Measurements from ENCODE around the gene CD2BP2. TPM values are rescaled to one million over a fixed set of nuclear protein-coding genes. Genes with fewer than 3 reads are reported as not detected.
"Not testable (repeated sequence)": the region's sequence is repeated elsewhere in the genome, so short reads cannot be mapped to it uniquely, and the experiment has no call there.

CD2BP2 gene
- total and polyA plus RNA-seq, 2 donors (not counting 1 experiment from before 2014, with no cell fraction given): 35.2 to 45.5 TPM

GRCh38 chr16:30348113-30348512 lies 7.0 kb downstream of the CD2BP2 start:
- Histone ChIP-seq H3K9me3 (ENCODE audit: control insufficient read depth, insufficient read depth, low read depth, low read length) (no peaks in the 10 kb centered on the region), H3K79me2 (ENCODE audit: control insufficient read depth, insufficient read depth, low read length) (peaks cover 3% of the 10 kb centered on the region), H3K9ac (ENCODE audit: insufficient read depth, low read length) (no peak overlapping the region), H3K4me1 (ENCODE audit: control insufficient read depth, extremely low read depth, insufficient read depth, low read length) (peaks cover 13% of the 10 kb centered on the region), H3K4me3 (replicated peaks in 1 of 4; ENCODE audit: control extremely low read depth in 1 of 4, insufficient read depth in 1 of 4, low read depth in 3 of 4, low read length in 4 of 4) (no peak overlapping the region), H4K20me1 (ENCODE audit: control insufficient read depth, extremely low read depth, insufficient read depth, low read length) (no peaks in the 10 kb centered on the region), H3K27ac (ENCODE audit: insufficient read depth, low read length) (no peak overlapping the region), H3K4me2 (ENCODE audit: extremely low read depth, insufficient read depth, low read length) (no peak overlapping the region), H3K27me3 (ENCODE audit: control insufficient read depth, insufficient read depth, low read length) (no peaks in the 10 kb centered on the region), H3K36me3 (ENCODE audit: control insufficient read depth, insufficient read depth, low read length) (peaks cover 18% of the 10 kb centered on the region), H2AFZ (ENCODE audit: low read length) (no peak overlapping the region)
- no peak for DNase-seq (ENCODE audit: low read depth in 2 of 2)
- TF ChIP-seq CTCF (conservative IDR thresholded peaks at IDR 0.05 in 1 of 2, IDR thresholded peaks at IDR 0.05 in 1 of 2; ENCODE audit: low read depth in 1 of 2, low read length in 2 of 2) (no peak), EZH2 (IDR thresholded peaks at IDR 0.05; ENCODE audit: low read length, missing control alignments) (no peak)

DNA sequence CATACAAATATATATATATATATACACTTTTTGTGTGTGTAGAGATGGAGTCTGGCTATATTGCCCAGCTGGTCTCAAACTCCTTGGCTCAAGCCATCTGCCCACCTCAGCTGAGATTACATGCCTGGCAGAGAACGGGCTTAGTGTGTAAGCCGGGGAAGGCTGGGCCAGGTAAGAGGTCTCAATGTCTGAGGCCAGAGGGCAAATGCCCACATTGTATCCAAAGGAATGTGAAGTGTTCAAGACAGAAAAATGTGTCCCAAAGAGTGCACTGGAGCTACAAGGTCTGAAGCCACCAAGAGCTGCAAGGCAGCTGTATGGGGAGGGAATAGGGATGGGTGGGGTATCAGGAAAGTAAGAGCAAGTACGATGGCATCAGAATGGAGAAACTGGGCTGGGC lies 8.8 kb downstream of the CD2BP2 start:
- H3K4me3 ChIP-seq (replicated peaks in 1 of 4; ENCODE audit: control extremely low read depth in 1 of 4, insufficient read depth in 1 of 4, low read depth in 3 of 4, low read length in 4 of 4): no peak overlapping the region
- no peaks in the 10 kb centered on the region for H3K79me2 ChIP-seq (ENCODE audit: control insufficient read depth, insufficient read depth, low read length)
- H3K9ac ChIP-seq (ENCODE audit: insufficient read depth, low read length): no peak overlapping the region
- H3K36me3 ChIP-seq (ENCODE audit: control insufficient read depth, insufficient read depth, low read length): peaks cover 7% of the 10 kb centered on the region
- TF ChIP-seq CTCF (conservative IDR thresholded peaks at IDR 0.05 in 1 of 2, IDR thresholded peaks at IDR 0.05 in 1 of 2; ENCODE audit: low read depth in 1 of 2, low read length in 2 of 2): no peak
- no peak for TF ChIP-seq EZH2 (IDR thresholded peaks at IDR 0.05; ENCODE audit: low read length, missing control alignments)
- no peak overlapping the region for H2AFZ ChIP-seq (ENCODE audit: low read length)
- no peaks in the 10 kb centered on the region for H3K4me1 ChIP-seq (ENCODE audit: control insufficient read depth, extremely low read depth, insufficient read depth, low read length)
- no peak for DNase-seq (ENCODE audit: low read depth in 2 of 2)
- H4K20me1 ChIP-seq (ENCODE audit: control insufficient read depth, extremely low read depth, insufficient read depth, low read length): no peaks in the 10 kb centered on the region
- H3K9me3 ChIP-seq (ENCODE audit: control insufficient read depth, insufficient read depth, low read depth, low read length): no peaks in the 10 kb centered on the region
- no peak overlapping the region for H3K4me2 ChIP-seq (ENCODE audit: extremely low read depth, insufficient read depth, low read length)
- H3K27me3 ChIP-seq (ENCODE audit: control insufficient read depth, insufficient read depth, low read length): no peaks in the 10 kb centered on the region
- H3K27ac ChIP-seq (ENCODE audit: insufficient read depth, low read length): no peak overlapping the region

DNA sequence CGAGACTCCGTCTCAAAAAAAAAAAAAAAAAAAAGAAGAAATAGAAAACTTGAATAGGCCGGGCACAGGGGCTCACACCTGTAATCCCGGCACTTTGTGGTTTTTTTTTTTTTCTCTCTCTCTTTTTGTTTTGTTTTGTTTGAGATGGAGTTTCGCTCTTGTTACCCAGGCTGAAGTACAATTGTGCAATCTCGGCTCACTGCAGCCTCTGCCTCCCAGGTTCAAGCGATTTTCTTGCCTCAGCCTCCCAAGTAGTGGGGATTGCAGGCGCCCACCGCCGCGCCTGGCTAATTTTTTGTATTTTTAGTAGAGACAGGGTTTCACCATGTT lies 11.7 kb downstream of the CD2BP2 start:
- not testable (repeated sequence) for H3K27ac ChIP-seq (ENCODE audit: insufficient read depth, low read length); H3K9ac ChIP-seq (ENCODE audit: insufficient read depth, low read length); H3K36me3 ChIP-seq (ENCODE audit: control insufficient read depth, insufficient read depth, low read length); DNase-seq (ENCODE audit: low read depth in 2 of 2); H4K20me1 ChIP-seq (ENCODE audit: control insufficient read depth, extremely low read depth, insufficient read depth, low read length); H3K79me2 ChIP-seq (ENCODE audit: control insufficient read depth, insufficient read depth, low read length); H3K27me3 ChIP-seq (ENCODE audit: control insufficient read depth, insufficient read depth, low read length); H3K9me3 ChIP-seq (ENCODE audit: control insufficient read depth, insufficient read depth, low read depth, low read length); H2AFZ ChIP-seq (ENCODE audit: low read length); H3K4me1 ChIP-seq (ENCODE audit: control insufficient read depth, extremely low read depth, insufficient read depth, low read length); H3K4me2 ChIP-seq (ENCODE audit: extremely low read depth, insufficient read depth, low read length); H3K4me3 ChIP-seq (replicated peaks in 1 of 4; ENCODE audit: control extremely low read depth in 1 of 4, insufficient read depth in 1 of 4, low read depth in 3 of 4, low read length in 4 of 4)
